UCSD-AML1 (cell line): Measurements from ENCODE around the gene HYDIN.

ENCODE experiments used
- DNase-seq: peaks from one replicate; lab custom pipeline; 2025; ENCODE audit not compliant: unreplicated experiment; lab: John Stamatoyannopoulos, UW

HYDIN gene

GRCh38 chr16:70769131-70769530, 461.4 kb downstream of the HYDIN start:
- DNase-seq, result no peak

DNA sequence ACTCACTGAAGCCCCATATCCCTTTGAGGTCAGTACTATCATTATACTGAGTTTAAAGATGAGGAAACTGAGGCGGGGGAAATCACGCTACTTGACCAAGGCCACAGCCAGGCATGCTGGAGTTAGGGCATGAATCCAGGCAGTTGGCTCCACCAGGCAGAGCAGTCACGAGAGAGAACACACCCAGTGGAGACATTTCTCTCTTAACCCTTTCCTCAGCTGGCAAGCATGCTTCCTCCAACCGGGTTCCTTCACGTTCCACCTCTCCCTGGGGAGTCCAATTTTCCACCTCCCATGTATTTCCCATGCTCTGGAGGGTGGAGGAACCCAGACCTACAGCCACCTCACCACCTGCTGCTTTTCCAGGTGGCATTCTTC, 462.3 kb downstream of the HYDIN start:
- no peak for DNase-seq

DNA sequence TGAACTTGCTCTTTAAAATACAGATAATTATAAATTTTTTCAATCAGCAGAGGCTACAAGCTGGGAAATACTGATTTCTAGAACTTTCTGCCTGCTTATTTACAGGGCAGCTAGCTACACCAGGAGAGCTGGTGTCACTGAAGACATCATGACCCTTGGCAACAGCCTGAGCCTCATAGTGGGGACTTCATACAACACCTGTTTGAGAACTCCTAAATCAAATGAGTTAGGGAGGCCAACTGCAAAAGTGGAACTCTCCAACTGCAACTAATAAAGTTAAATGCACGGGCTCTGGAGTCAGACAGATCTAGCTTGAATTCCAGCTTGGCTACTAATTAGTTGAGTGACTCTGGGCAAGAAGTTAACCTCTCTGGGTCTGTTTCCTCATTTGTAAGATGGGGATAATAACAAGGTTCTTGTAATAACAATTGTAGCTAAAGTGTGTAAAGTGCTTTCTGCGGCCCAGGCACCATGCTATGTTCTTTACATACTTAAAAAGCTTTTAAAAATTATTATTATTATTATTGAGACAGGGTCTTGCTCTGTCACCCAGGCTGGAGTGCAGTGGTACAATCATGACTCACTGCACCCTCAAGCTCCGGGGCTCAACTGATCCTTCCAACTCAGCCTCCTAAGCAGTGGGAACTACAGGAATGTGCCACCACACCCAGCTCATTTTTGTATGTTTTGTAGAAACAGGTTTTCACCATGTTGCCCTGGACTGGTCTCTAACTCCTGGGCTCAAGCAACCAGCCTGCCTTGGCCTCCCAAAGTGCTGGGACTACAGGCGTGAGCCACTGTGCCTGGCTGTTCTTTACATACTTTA, 462.9 kb downstream of the HYDIN start:
- DNase-seq, result no peak

- DNase-seq, result no peak
Observed at GRCh38 chr16:70766658-70767057, 463.9 kb downstream of the HYDIN start.

- DNase-seq, result no peak
Observed at GRCh38 chr16:70766176-70766575, 464.3 kb downstream of the HYDIN start.

DNA sequence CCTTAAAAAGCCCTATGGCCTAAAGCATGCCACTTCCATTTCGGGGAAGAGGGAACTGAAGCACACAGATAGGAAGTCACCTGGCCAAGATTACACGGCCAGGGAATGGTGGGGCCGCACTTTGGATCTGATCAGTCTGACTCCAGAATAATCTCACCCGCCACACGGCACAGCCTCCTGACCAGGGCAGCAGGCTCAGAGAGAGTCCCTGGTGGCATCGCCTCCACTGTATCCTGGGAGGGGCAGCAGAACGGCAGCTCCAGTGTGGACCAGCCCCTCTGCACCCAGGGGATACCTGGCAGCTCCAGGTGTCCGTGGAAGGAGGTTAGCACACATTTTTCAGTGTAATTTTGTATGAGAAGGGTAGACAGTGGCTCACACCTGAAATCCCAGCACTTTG, 465.0 kb downstream of the HYDIN start:
- DNase-seq, result no peak

- DNase-seq, result no peak
Observed at GRCh38 chr16:70764632-70765031, 465.9 kb downstream of the HYDIN start.

GRCh38 chr16:70760221-70760620, 470.3 kb downstream of the HYDIN start:
- no peak for DNase-seq

GRCh38 chr16:70759666-70760065, 470.9 kb downstream of the HYDIN start:
- no peak for DNase-seq

DNA sequence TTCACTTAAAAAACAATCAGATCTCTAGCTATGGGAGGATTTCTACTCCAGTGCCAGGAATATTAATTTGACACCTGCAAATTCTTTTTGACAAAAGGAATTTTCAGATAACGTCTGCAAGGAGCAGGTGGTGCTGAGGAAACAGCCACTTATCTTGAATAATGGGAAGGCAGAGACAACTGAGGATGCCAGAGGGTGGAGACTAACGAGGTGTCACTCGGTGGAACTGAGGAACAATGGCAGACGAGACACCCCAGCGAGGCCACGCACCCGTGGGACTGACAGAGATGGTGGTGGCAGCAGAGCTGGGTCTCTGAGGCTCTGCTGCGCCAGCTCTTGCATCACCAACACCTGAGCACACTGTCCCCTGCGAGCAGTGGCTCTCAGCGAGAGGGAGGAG, 471.7 kb downstream of the HYDIN start:
- no peak for DNase-seq
